Esophagus squamous epithelium (tissue), 5 donors: ENCODE results near the gene MAGI1. TPM values are rescaled to one million over a fixed set of nuclear protein-coding genes. Genes with fewer than 3 reads are reported as not detected.

Experiments used
- DNase-seq: peaks from one replicate; lab custom pipeline; 2025; lab: John Stamatoyannopoulos, UW
- H3K27ac ChIP-seq, 4 donors: fragments of 200-600 bp; sonication (generic); one replicate each; pipeline ENCODE4 v1.5.1; 2016 to 2019; ENCODE audit warnings: mild to moderate bottlenecking in 1 of 4
- H3K27me3 ChIP-seq, 4 donors: fragments of 200-600 bp; sonication (generic); 1 replicate in 3 of 4; 2 replicates in 1 of 4; pipeline versions ENCODE4 v1.5.1 to v1.6.0; 2017 to 2021; ENCODE audit warnings: antibody characterized with exemption in 1 of 4
- H3K36me3 ChIP-seq, 3 donors: fragments of 200-600 bp; sonication (generic); one replicate each; pipeline ENCODE4 v1.5.1; 2016 to 2019
- H3K4me1 ChIP-seq, 3 donors: fragments of 200-600 bp; sonication (generic); one replicate each; pipeline ENCODE4 v1.5.1; 2017 to 2019
- H3K4me3 ChIP-seq, 4 donors: fragments of 200-600 bp; sonication (generic); 1 replicate in 3 of 4; 2 replicates in 1 of 4; pipeline ENCODE4 v1.5.1; 2016 to 2019; ENCODE audit warnings: mild to moderate bottlenecking in 2 of 4, moderate library complexity in 1 of 4
- H3K9me3 ChIP-seq, 3 donors: fragments of 200-600 bp; sonication (generic); one replicate each; pipeline ENCODE4 v1.5.1; 2016 to 2019
- CTCF ChIP-seq, 6 experiments: fragments of 450-650 bp in 4 of 6; fragments of 200-600 bp in 2 of 6; sonication (generic) in 2 of 6; IDR thresholded peaks; one replicate each; pipeline ENCODE4 v1.5.1; 2016 to 2019; ENCODE audit warnings: antibody characterized with exemption in 6 of 6, mild to moderate bottlenecking in 4 of 6, moderate library complexity in 4 of 6
- POLR2A ChIP-seq, 4 donors: fragments of 450-650 bp; IDR thresholded peaks; one replicate each; pipeline ENCODE4 v1.6.1; 2017; ENCODE audit warnings: antibody characterized with exemption in 4 of 4, mild to moderate bottlenecking in 4 of 4, moderate library complexity in 3 of 4
- WGBS, 2 donors: methylation state at CpG; one replicate each; pipeline ENCODE4 v1.1.5; 2018; 5-methylcytosine and 5-hydroxymethylcytosine counted together
- intact Hi-C: fragments of 100-400 bp; cut with DNase I; formaldehyde crosslinking; loops from one replicate; pipeline ENCODE4 v1.15.0; 2022
- total RNA-seq, 4 donors: library from RNA; depleted of rRNA; stranded (reverse); fragments of >200 nt; gene quantifications; one replicate each; pipeline ENCODE4 v1.1.0, GENCODE V29; 2016
- donor health status: DM: yes; HTN: yes; CAD: no.

Gene MAGI1
- total RNA-seq, 4 donors from 2014 or later, result 12.0 to 28.2 (median 21.1) TPM

- DNase-seq, result no peak
- TF ChIP-seq POLR2A (IDR thresholded peaks at IDR 0.05) (no peak), CTCF (IDR thresholded peaks at IDR 0.05) (peak in 5 of 6 experiments; percentile 56 to 73 (median 68))
- Histone ChIP-seq H3K27me3 (no peaks in the 10 kb centered on the region), H3K27ac (no peak overlapping the region), H3K4me3 (no peak overlapping the region), H3K36me3 (no peaks in the 10 kb centered on the region), H3K4me1 (peaks cover 0 to 8% (median 2%) of the 10 kb centered on the region in 3 donors), H3K9me3 (no peaks in the 10 kb centered on the region)
- WGBS, 2 donors, result 27 to 28% methylated on average over 6 of the region's 6 CpGs
- intact Hi-C loops, result loop anchor here (5.0 kb wide), 1 partner anchor 352 kb away; no protein-coding TSS in a partner anchor
These were observed 253.6 kb downstream of the MAGI1 start for GRCh38 chr3:65785065-65785645.

DNA sequence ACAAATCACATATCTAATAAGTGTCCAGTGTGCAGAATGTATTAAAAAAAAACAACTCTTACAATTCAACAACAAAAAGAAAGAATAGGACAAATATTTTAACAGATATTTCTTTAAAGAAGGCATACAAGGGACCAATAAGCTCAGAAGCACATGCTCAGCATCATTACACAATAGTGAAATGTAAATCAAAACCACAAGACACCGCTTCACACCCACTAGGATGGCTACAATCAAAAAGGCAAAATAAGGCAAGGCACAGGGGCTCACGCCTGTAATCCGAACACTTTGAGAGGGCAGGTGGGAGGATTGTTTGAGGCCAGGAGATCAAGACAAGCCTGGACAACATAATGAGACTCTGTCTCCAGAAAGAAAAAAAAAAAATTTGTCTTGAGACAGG lies 255.6 kb downstream of the MAGI1 start:
- no peaks in the 10 kb centered on the region for H3K36me3 ChIP-seq
- no peak for TF ChIP-seq POLR2A (IDR thresholded peaks at IDR 0.05)
- no peak for TF ChIP-seq CTCF (IDR thresholded peaks at IDR 0.05)
- no peak for DNase-seq
- H3K4me1 ChIP-seq, result peaks cover 0 to 8% (median 0%) of the 10 kb centered on the region in 3 donors
- intact Hi-C loops, result no loop called here
- H3K27ac ChIP-seq, result no peak overlapping the region
- H3K4me3 ChIP-seq, result no peak overlapping the region
- WGBS, 2 donors, result 69 to 89% methylated on average over 3 of the region's 3 CpGs
- H3K27me3 ChIP-seq, result no peaks in the 10 kb centered on the region
- no peaks in the 10 kb centered on the region for H3K9me3 ChIP-seq

DNA sequence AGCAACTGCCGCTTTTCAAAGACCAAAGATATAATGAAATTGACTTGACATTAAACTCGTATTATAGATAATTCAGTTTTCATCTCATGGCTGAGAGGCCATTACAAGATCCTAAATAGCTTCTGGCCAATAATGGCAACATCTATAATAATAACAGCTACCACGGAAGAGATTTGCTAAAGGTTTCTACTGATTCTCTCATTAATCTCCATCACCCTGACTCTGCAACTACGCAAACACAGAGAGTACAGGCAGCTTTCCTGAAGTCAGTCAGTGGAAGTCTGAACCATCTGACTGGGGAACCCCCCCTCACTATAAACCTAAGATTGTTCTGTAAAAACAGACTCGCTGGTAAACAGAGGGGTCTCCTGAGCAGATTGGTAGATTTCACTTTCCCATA lies 257.1 kb downstream of the MAGI1 start:
- H3K4me3 ChIP-seq, result no peak overlapping the region
- no peak overlapping the region for H3K27ac ChIP-seq
- H3K27me3 ChIP-seq, result no peaks in the 10 kb centered on the region
- H3K9me3 ChIP-seq, result no peaks in the 10 kb centered on the region
- no peaks in the 10 kb centered on the region for H3K4me1 ChIP-seq
- 80 to 84% methylated on average over 5 of the region's 5 CpGs for WGBS, 2 donors
- no peak for DNase-seq
- intact Hi-C loops, result no loop called here
- no peaks in the 10 kb centered on the region for H3K36me3 ChIP-seq
- TF ChIP-seq CTCF (IDR thresholded peaks at IDR 0.05), result no peak
- TF ChIP-seq POLR2A (IDR thresholded peaks at IDR 0.05), result no peak

DNA sequence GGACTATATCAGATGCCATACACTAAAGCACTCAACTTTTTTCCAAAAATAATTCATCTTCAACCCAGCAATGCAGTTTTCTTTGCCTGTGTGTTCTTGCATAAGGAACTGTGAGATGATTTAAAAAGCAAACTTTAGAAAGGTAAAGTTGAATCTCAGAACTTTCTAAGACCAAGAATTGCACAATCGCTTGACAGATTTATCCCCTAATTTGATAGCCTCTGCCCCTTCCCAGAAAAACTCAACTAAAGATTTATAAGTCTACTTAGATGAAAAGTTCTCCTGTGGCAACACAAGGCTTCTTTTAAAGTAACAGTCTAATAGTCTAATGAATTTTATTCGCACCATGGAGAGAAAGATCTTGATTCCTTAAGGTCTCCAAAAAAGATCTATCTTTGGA lies 259.3 kb downstream of the MAGI1 start:
- intact Hi-C loops, result no loop called here
- DNase-seq, result no peak
- Histone ChIP-seq H3K36me3 (no peaks in the 10 kb centered on the region), H3K4me1 (no peaks in the 10 kb centered on the region), H3K9me3 (no peaks in the 10 kb centered on the region), H3K27me3 (no peaks in the 10 kb centered on the region), H3K4me3 (no peak overlapping the region), H3K27ac (no peak overlapping the region)
- TF ChIP-seq CTCF (IDR thresholded peaks at IDR 0.05) (no peak), POLR2A (IDR thresholded peaks at IDR 0.05) (no peak)
- WGBS, 2 donors, result 91 to 97% methylated on average over 2 of the region's 2 CpGs

- Histone ChIP-seq H3K27ac (no peak overlapping the region), H3K36me3 (no peaks in the 10 kb centered on the region), H3K9me3 (no peaks in the 10 kb centered on the region), H3K4me1 (no peaks in the 10 kb centered on the region), H3K27me3 (no peaks in the 10 kb centered on the region), H3K4me3 (no peak overlapping the region)
- TF ChIP-seq POLR2A (IDR thresholded peaks at IDR 0.05), result no peak
- no peak for TF ChIP-seq CTCF (IDR thresholded peaks at IDR 0.05)
- no peak for DNase-seq
- WGBS, 2 donors, result 79 to 87% methylated on average over 2 of the region's 2 CpGs
- intact Hi-C loops, result no loop called here
These were observed 259.8 kb downstream of the MAGI1 start for GRCh38 chr3:65778968-65779367.
